ENCODE data around the gene ZNF536. TPM values are rescaled to one million over a fixed set of nuclear protein-coding genes. Genes with fewer than 3 reads are reported as not detected.

Gene ZNF536
- total RNA-seq, 1 donor from 2014 or later = not detected

DNA sequence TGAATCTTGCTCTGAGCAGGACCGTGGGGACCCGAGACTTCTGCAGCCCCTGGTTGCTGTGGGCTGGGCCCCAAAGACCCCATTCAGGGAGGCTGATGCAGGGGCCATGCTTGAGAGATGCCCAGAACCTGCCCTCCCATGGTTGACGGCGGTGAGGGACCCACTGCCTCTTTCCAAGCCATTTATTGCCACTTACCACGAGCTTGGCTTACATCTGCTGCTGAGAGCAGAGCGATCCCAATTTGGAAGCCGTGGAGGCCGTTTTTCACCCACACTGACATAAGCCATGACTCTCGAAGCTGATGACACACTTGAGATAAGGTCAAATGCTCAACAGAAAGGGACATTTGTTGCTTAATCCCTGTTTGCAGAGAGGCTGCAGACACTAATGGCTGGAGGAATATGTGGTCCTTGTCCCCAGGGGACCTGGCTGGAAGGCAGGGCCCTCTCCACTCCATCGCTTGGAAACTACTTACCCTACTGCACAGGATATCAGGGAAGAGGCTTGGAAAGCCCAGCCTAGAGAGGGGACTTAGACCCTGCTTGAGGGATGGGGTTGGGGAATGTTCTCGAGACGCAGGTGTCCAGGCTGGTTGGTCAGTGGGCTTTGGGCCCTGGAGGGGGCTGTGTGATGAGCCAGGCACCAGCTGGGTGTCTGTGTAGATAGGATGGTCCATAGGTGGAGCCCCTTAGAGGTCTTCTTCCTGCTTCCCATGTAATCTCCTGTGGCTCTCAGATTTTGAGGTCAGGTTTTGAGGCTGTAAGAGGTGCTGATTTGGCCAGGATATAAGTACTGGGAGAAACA, 15.3 kb downstream of the ZNF536 start:
- Histone ChIP-seq H3K36me3 (ENCODE audit: control insufficient read depth, insufficient read depth, low read length) (no peaks in the 10 kb centered on the region), H3K27me3 (ENCODE audit: control insufficient read depth, insufficient read depth, low read length) (no peaks in the 10 kb centered on the region), H3K4me3 (ENCODE audit: low read depth, low read length) (no peak overlapping the region)
- FAIRE-seq (peak; percentile 91), DNase-seq (ENCODE audit: low read depth) (no peak)
- TF ChIP-seq, protein P1, sequence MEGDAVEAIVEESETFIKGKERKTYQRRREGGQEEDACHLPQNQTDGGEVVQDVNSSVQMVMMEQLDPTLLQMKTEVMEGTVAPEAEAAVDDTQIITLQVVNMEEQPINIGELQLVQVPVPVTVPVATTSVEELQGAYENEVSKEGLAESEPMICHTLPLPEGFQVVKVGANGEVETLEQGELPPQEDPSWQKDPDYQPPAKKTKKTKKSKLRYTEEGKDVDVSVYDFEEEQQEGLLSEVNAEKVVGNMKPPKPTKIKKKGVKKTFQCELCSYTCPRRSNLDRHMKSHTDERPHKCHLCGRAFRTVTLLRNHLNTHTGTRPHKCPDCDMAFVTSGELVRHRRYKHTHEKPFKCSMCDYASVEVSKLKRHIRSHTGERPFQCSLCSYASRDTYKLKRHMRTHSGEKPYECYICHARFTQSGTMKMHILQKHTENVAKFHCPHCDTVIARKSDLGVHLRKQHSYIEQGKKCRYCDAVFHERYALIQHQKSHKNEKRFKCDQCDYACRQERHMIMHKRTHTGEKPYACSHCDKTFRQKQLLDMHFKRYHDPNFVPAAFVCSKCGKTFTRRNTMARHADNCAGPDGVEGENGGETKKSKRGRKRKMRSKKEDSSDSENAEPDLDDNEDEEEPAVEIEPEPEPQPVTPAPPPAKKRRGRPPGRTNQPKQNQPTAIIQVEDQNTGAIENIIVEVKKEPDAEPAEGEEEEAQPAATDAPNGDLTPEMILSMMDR (IDR thresholded peaks at IDR 0.05; ENCODE audit: insufficient read depth, low read length, severe bottlenecking) = no peak

DNA sequence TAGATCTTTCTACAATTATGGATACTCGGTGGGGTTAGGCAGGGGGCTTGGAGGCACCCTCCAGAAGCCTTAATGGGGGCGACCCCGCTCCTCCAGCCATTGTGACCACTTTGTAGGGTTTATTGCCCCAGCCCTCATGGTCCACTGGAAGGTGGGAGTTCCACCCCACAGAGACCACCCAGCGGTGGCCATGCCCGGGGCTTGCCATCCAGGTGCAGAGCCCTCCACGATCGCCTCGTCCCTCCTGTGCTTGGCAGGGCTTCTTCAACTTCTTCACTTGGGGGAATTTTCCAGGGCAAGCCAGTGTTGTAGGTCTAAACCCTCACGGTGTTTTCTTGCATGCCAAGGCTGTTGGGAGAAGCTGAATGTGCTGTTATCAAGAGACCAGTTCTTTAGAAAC, 16.1 kb downstream of the ZNF536 start:
- TF ChIP-seq, protein P1 (IDR thresholded peaks at IDR 0.05; ENCODE audit: insufficient read depth, low read length, severe bottlenecking) = no peak
- FAIRE-seq = no peak
- Histone ChIP-seq H3K36me3 (ENCODE audit: control insufficient read depth, insufficient read depth, low read length) (no peaks in the 10 kb centered on the region), H3K27me3 (ENCODE audit: control insufficient read depth, insufficient read depth, low read length) (no peaks in the 10 kb centered on the region), H3K4me3 (ENCODE audit: low read depth, low read length) (no peak overlapping the region)
- no peak for DNase-seq (ENCODE audit: low read depth)

DNA sequence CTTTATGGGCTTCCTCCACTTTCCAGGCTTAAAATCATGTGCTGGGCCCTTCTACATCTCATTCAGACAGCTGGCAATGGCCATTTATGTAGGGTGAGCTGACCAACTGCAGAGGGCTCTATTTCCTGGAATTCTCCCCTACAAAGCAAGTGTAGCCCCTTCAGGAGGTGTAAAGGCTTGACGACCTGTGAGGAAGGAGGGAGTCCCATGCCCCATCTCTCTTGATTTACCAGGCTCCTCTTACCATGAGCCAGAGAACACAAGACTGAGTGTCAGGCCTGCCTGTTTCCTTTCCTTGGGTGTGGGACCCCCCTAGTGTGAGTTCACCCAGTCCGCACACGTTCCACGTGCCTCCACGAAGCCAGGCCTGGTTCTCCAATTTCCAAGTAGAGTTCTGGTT, 16.6 kb downstream of the ZNF536 start:
- TF ChIP-seq, protein P1 (IDR thresholded peaks at IDR 0.05; ENCODE audit: insufficient read depth, low read length, severe bottlenecking) = no peak
- no peak for DNase-seq (ENCODE audit: low read depth)

DNA sequence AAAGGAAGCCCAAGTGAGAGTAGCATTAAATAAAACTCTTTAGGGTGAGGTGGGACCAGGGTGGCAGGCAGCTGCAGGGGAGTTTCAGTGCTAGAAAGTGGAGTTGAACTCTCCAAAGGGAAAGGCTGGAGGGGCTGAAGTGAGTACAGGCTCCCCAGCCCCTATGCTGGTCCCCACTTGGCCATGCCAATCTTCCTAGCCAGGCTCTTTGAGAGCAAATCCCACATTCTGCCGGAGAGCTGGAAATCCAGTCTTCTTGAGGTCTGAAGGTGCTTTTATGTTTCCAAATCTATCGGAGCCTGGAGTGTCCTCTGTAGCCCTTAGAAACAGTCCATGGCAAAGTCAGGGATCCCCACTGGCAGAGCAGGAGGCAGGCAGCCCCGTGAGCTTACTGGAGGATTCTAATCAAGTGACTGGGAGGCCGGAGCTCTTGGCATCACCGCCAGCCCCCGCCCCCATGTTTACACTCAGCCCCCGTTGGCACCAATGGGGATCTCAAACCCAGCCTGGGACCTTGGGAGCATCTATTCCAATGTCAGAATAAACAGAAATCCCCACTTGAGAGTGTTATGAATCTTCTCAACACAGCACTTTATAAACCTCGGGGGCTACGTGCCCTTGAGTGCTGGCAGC, 18.3 kb downstream of the ZNF536 start:
- no peaks in the 10 kb centered on the region for H3K36me3 ChIP-seq (ENCODE audit: control insufficient read depth, insufficient read depth, low read length)
- TF ChIP-seq, protein P1 (IDR thresholded peaks at IDR 0.05; ENCODE audit: insufficient read depth, low read length, severe bottlenecking) = no peak
- no peaks in the 10 kb centered on the region for H3K27me3 ChIP-seq (ENCODE audit: control insufficient read depth, insufficient read depth, low read length)
- FAIRE-seq = no peak
- DNase-seq (ENCODE audit: low read depth) = no peak
- H3K4me3 ChIP-seq (ENCODE audit: low read depth, low read length) = no peak overlapping the region

More for the DNA sequence above, 16.6 kb downstream of the ZNF536 start:
- H3K36me3 ChIP-seq (ENCODE audit: control insufficient read depth, insufficient read depth, low read length) = no peaks in the 10 kb centered on the region
- no peaks in the 10 kb centered on the region for H3K27me3 ChIP-seq (ENCODE audit: control insufficient read depth, insufficient read depth, low read length)
- FAIRE-seq = no peak
- H3K4me3 ChIP-seq (ENCODE audit: low read depth, low read length) = no peak overlapping the region

DNA sequence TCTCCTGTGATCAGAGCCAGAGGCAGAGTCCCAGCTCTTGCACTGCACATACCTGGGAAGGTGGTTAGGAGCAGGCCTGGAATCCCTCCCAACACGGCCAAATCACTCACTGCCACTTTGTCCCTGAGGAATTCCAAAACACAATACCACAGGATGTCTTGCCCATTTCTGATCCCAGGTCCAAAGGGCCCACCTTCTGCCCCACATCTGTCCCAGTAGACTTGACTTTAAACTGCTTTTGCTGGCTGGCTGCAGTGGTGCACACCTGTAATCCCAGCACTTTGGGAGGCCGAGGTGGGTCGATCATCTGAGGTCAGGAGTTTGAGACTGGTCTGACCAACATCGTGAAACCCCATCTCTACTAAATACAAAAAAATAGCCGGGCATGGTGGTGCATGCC, 18.9 kb downstream of the ZNF536 start:
- no peak for DNase-seq (ENCODE audit: low read depth)
- H3K36me3 ChIP-seq (ENCODE audit: control insufficient read depth, insufficient read depth, low read length) = no peaks in the 10 kb centered on the region
- TF ChIP-seq, protein P1 (IDR thresholded peaks at IDR 0.05; ENCODE audit: insufficient read depth, low read length, severe bottlenecking) = no peak
- FAIRE-seq = no peak
- no peak overlapping the region for H3K4me3 ChIP-seq (ENCODE audit: low read depth, low read length)
- no peaks in the 10 kb centered on the region for H3K27me3 ChIP-seq (ENCODE audit: control insufficient read depth, insufficient read depth, low read length)

Measured in bronchial epithelial cell (primary cell).